Thyroid gland (tissue), 4 donors: Measurements from ENCODE around the gene RGS1.

Experiments used
- POLR2A ChIP-seq, 2 donors: fragments of 450-650 bp; IDR thresholded peaks; one replicate each; pipeline ENCODE4 v1.6.1; 2017; ENCODE audit warnings: antibody characterized with exemption in 2 of 2, mild to moderate bottlenecking in 2 of 2, moderate library complexity in 1 of 2
- TF ChIP-seq, protein P1 (sequence below), 6 experiments: fragments of 200-600 bp in 3 of 6; fragments of 450-650 bp in 3 of 6; sonication (generic) in 3 of 6; IDR thresholded peaks; one replicate each; pipeline ENCODE4 v1.5.1; 2016 to 2019; ENCODE audit warnings: antibody characterized with exemption in 6 of 6, mild to moderate bottlenecking in 2 of 6, inconsistent platforms in 1 of 6, moderate library complexity in 1 of 6

DNA sequence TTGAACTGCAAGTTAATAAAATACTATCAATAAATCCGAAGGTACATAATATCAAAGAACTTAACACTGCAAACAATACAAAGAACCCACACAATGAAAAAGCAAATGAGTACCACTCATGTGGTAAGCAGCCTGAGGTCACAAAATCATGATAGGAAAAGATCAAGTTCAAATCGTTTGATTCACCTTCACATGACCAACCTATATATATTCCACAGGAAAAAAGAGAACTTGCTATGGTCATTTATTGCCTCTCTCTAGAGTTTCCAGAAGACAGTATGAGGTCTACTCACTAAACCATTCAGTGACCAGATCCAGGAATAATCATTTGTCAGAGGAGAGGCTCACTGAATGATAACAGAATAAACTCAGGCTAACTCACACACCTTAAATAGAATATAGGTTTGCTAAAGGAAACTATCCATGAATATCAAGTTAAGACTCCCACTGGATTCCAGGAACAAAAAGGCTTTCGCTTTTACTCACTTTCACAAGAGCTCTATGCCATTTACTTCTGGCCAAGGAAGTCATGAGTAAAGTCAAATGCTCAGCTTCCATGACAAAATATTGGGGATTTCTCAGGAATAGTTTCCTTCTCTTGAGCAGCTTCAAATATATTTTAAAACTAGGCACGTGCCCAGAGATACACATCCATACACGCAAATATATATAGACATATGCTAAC, 48.3 kb upstream of the RGS1 start:
- TF ChIP-seq, protein P1, sequence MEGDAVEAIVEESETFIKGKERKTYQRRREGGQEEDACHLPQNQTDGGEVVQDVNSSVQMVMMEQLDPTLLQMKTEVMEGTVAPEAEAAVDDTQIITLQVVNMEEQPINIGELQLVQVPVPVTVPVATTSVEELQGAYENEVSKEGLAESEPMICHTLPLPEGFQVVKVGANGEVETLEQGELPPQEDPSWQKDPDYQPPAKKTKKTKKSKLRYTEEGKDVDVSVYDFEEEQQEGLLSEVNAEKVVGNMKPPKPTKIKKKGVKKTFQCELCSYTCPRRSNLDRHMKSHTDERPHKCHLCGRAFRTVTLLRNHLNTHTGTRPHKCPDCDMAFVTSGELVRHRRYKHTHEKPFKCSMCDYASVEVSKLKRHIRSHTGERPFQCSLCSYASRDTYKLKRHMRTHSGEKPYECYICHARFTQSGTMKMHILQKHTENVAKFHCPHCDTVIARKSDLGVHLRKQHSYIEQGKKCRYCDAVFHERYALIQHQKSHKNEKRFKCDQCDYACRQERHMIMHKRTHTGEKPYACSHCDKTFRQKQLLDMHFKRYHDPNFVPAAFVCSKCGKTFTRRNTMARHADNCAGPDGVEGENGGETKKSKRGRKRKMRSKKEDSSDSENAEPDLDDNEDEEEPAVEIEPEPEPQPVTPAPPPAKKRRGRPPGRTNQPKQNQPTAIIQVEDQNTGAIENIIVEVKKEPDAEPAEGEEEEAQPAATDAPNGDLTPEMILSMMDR (IDR thresholded peaks at IDR 0.05), result no peak
- no peak for TF ChIP-seq POLR2A (IDR thresholded peaks at IDR 0.05)
